ENCODE measurements around the gene MFSD11. TPM values are rescaled to one million over a fixed set of nuclear protein-coding genes. Genes with fewer than 3 reads are reported as not detected.

MFSD11 gene
- total RNA-seq (ENCODE audit: low replicate concordance): 29.0 and 33.9 TPM in 2 replicates
- long read RNA-seq, transcript MFSD11-217 (14 exons, 1,891 nt): major isoform, 36 of 111 reads
- long read RNA-seq, transcript MFSD11-211 (13 exons, 3,612 nt): major isoform, 36 of 111 reads
- long read RNA-seq, transcript MFSD11-201 (14 exons, 2,538 nt): minor isoform, 7 of 111 reads
- long read RNA-seq, partial matches to known transcripts: 3 of 111 reads
- long read RNA-seq, other reads (novel, unspliced or antisense): 24 of 111 reads

DNA sequence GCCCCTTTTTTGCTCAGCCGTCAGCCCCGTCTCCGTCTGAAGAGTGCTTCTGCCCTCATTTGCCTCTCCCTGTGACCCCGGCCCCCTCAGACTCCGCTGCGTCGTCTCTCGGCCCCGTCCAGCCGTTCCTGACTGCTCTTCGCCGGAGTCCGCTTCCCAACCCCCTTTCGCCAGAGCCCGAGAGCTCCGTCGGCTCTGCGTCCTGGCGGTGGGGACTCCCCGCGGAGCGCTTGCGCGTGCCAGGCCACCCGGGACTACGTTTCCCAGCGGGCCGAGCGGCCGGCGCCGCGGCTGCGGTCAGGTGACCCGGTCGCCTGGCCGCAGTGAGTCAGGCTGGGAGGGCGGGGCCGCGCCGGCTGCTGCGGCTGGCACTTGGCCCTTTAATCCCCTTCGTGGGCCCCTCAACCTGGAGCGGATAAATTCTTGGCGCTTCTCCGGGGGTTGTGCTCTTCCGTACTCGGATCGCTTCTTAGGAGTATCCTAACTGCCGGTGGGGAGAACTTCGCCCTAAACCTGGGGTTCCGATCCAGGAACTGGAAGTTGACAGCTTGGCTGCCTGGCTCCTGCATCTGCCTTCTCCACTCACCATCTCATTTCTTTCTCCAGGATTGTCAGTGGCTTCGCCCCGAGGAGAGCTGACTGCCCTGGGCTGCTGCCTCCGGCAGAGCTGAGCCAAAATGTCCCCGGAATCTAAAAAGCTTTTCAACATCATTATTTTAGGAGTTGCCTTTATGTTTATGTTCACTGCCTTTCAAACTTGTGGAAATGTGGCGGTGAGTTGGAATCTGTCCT lies at the start of gene MFSD11:
Gene MFSD11 (plus strand): TSS at position 444 of the 792 bp plus-strand sequence. CDS start 234 bp downstream, at position 678.
- TF ChIP-seq, protein P1, sequence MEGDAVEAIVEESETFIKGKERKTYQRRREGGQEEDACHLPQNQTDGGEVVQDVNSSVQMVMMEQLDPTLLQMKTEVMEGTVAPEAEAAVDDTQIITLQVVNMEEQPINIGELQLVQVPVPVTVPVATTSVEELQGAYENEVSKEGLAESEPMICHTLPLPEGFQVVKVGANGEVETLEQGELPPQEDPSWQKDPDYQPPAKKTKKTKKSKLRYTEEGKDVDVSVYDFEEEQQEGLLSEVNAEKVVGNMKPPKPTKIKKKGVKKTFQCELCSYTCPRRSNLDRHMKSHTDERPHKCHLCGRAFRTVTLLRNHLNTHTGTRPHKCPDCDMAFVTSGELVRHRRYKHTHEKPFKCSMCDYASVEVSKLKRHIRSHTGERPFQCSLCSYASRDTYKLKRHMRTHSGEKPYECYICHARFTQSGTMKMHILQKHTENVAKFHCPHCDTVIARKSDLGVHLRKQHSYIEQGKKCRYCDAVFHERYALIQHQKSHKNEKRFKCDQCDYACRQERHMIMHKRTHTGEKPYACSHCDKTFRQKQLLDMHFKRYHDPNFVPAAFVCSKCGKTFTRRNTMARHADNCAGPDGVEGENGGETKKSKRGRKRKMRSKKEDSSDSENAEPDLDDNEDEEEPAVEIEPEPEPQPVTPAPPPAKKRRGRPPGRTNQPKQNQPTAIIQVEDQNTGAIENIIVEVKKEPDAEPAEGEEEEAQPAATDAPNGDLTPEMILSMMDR (conservative IDR thresholded peaks at IDR 0.05): no peak
- peaks cover 38% of the 10 kb centered on the region for H3K36me3 Mint-ChIP-seq
- peak within 1 kb of the TSS; percentile 98 for H3K4me3 Mint-ChIP-seq
- H3K9me3 Mint-ChIP-seq: no peaks in the 10 kb centered on the region
- DNase-seq (ENCODE audit: extremely low spot score, unreplicated experiment): peak; percentile 95
- H3K27me3 Mint-ChIP-seq: no peaks in the 10 kb centered on the region
- peaks cover 44% of the 10 kb centered on the region for H3K4me1 Mint-ChIP-seq (ENCODE audit: unreplicated experiment)
- H3K27ac Mint-ChIP-seq: peak within 1 kb of the TSS; percentile 98

DNA sequence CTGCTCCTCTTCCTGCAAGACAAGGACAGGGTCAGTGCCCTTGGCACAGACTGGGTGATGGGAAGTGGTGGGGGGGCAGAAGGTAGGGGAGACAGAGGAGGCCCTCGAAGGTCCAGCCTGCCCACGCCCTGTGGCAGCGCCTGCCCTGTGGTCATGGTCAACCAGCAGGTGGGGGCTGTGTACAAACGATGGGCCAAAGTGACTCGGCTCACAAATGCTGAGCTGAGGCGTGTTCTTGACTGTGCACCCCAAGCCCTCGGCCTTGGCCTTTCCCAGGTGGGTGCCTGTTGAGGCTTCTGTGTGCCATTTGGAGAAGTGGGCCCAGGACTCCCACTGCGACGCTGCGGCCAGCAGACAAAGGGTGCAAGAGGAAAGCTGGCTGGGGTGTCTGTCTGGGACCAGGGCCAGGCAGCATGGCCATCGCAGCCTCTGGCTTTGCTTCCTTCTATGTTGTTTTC lies 49.7 kb upstream of the MFSD11 start:
- Mint-ChIP-seq H3K27me3 (no peaks in the 10 kb centered on the region), H3K27ac (peak overlapping the region; percentile 79), H3K4me1 (ENCODE audit: unreplicated experiment) (peaks cover 44% of the 10 kb centered on the region), H3K9me3 (no peaks in the 10 kb centered on the region), H3K4me3 (peak overlapping the region; percentile 0), H3K36me3 (peaks cover 14% of the 10 kb centered on the region)
- TF ChIP-seq, protein P1 (conservative IDR thresholded peaks at IDR 0.05): no peak
- DNase-seq (ENCODE audit: extremely low spot score, unreplicated experiment): no peak

- no peak overlapping the region for H3K27ac Mint-ChIP-seq
- peaks cover 14% of the 10 kb centered on the region for H3K36me3 Mint-ChIP-seq
- H3K27me3 Mint-ChIP-seq: no peaks in the 10 kb centered on the region
- H3K9me3 Mint-ChIP-seq: no peaks in the 10 kb centered on the region
- peaks cover 41% of the 10 kb centered on the region for H3K4me1 Mint-ChIP-seq (ENCODE audit: unreplicated experiment)
- H3K4me3 Mint-ChIP-seq: no peak overlapping the region
- DNase-seq (ENCODE audit: extremely low spot score, unreplicated experiment): no peak
- TF ChIP-seq, protein P1 (conservative IDR thresholded peaks at IDR 0.05): no peak
These were observed 48.1 kb upstream of the MFSD11 start for GRCh38 chr17:76689859-76690258.

DNA sequence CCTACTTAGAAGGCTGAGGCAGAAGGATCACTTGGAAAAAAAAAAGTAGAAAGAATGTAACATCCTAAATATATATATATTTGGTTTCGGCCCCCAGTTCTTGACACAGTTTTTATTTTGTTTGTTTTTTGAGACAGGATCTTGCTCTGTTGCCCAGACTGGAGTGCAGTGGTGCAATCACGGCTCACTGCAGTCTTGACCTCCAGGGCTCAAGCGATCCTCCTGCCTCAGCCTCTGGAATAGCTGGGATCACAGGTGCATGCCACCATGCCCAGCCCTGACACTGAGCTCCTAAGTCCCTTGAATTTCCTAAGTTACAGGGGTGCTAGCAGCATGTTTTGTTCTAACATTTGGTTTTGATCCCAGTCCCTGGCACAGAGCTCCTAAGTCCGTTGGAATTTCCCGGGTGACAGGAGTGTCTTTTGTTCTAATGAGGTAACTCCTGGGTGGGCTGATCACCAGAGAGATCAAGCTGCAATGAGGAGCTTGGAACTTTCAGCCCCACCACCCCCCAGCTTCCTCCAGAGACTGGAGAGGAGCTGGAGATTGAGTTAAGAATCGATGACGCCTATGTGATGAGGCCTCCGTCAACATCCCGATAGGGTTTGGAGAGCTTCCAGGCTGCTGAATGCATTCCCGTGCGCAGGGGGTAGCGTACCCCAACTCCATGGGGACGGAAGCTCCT lies 47.2 kb upstream of the MFSD11 start:
- Mint-ChIP-seq H3K9me3 (no peaks in the 10 kb centered on the region), H3K4me3 (no peak overlapping the region), H3K27me3 (no peaks in the 10 kb centered on the region), H3K4me1 (ENCODE audit: unreplicated experiment) (peaks cover 48% of the 10 kb centered on the region), H3K36me3 (peaks cover 14% of the 10 kb centered on the region), H3K27ac (no peak overlapping the region)
- TF ChIP-seq, protein P1 (conservative IDR thresholded peaks at IDR 0.05): no peak
- DNase-seq (ENCODE audit: extremely low spot score, unreplicated experiment): no peak

- no peak for DNase-seq (ENCODE audit: extremely low spot score, unreplicated experiment)
- H3K4me1 Mint-ChIP-seq (ENCODE audit: unreplicated experiment): peaks cover 44% of the 10 kb centered on the region
- peak overlapping the region; percentile 22 for H3K4me3 Mint-ChIP-seq
- no peaks in the 10 kb centered on the region for H3K27me3 Mint-ChIP-seq
- no peaks in the 10 kb centered on the region for H3K9me3 Mint-ChIP-seq
- TF ChIP-seq, protein P1 (conservative IDR thresholded peaks at IDR 0.05): no peak
- peak overlapping the region; percentile 56 for H3K27ac Mint-ChIP-seq
- peaks cover 14% of the 10 kb centered on the region for H3K36me3 Mint-ChIP-seq
These were observed 46.3 kb upstream of the MFSD11 start for GRCh38 chr17:76691379-76692191.

Data from type B pancreatic cell (in vitro differentiated cells).